ENCODE measurements around the gene CKMT2. TPM values are rescaled to one million over a fixed set of nuclear protein-coding genes. Genes with fewer than 3 reads are reported as not detected.

The CKMT2 gene
- total and polyA plus RNA-seq, 3 donors from 2014 or later: 13.7 to 27.6 (median 25.4) TPM

DNA sequence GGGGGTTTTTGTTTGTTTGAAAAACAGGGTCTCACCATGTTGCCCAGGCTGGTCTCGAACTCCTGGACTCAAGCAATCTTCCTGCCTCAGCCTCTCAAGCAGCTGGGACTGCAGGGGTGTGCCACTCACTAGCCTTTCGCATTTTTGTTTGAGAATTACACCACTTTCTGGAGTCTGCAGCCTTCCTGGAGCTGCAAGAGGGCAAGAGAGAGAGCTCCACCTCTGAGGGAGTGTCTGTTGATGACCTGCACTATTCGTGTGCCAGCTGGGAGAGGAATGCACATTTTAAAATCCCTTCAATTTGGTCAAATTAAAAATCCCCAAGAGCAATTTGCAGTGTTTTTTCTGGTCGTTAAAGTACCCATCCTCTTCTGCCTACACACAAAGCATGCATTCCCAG is 5.0 kb upstream of the CKMT2 start:
- no peak for DNase-seq
- no peak overlapping the region for H3K4me3 ChIP-seq
- no peak overlapping the region for H3K27ac ChIP-seq
- 81 to 83% methylated on average over 2 to 4 of the region's 4 CpGs for WGBS, 2 donors
- no peaks in the 10 kb centered on the region for H3K9me3 ChIP-seq
- H3K36me3 ChIP-seq (ENCODE audit: low read depth, missing control alignments): no peaks in the 10 kb centered on the region
- intact Hi-C loops (cut with DNase I; ENCODE audit: low total_unique reads): no loop called here
- TF ChIP-seq CTCF (IDR thresholded peaks at IDR 0.05): no peak
- no peak for TF ChIP-seq POLR2A (IDR thresholded peaks at IDR 0.05)
- no peaks in the 10 kb centered on the region for H3K27me3 ChIP-seq
- peaks cover 8% of the 10 kb centered on the region for H3K4me1 ChIP-seq

- no peak for DNase-seq
- Histone ChIP-seq H3K27ac (no peak overlapping the region), H3K36me3 (ENCODE audit: low read depth, missing control alignments) (no peaks in the 10 kb centered on the region), H3K9me3 (no peaks in the 10 kb centered on the region), H3K4me1 (peaks cover 30% of the 10 kb centered on the region), H3K4me3 (no peak overlapping the region), H3K27me3 (no peaks in the 10 kb centered on the region)
- intact Hi-C loops (cut with DNase I; ENCODE audit: low total_unique reads): no loop called here
- no peak for TF ChIP-seq CTCF (IDR thresholded peaks at IDR 0.05)
- no peak for TF ChIP-seq POLR2A (IDR thresholded peaks at IDR 0.05)
- 84 to 86% methylated on average over 8 of the region's 8 CpGs for WGBS, 2 donors
Measured at GRCh38 chr5:81230416-81230815, 2.7 kb upstream of the CKMT2 start.

DNA sequence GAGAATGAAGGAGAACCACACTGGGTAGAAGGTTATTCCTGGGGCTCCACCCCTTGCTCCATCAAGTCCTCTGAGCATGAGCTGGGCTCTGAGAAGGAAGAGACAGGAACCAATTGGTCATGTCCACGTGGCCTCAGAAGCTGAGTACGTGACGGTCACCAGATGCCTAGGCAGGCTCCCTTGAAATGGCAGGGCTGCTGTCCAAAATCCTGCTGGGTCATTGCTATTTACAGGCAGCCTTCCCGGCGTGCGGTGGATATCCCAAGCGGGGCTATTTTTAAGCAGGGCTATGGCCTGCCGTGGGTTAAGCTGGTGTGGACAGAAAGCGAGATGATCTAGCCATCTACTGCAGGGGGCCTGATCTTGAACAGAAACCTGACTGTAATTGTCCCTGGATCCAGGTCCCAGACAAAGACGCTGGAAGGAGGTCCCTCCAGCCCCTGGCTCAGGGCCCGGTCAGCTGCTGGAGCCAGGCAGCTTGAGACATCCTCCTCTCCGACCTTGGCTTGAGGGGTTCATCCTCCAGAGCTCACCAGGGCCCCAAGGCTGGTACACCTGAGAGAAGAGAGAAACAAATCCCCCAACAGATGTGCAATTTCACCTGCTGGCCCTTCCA is 550 bp upstream of the CKMT2 start:
- Histone ChIP-seq H3K27me3 (no peaks in the 10 kb centered on the region), H3K4me1 (peaks cover 36% of the 10 kb centered on the region), H3K27ac (peak overlapping the region; percentile 70 to 86), H3K36me3 (ENCODE audit: low read depth, missing control alignments) (no peaks in the 10 kb centered on the region), H3K9me3 (no peaks in the 10 kb centered on the region), H3K4me3 (peak overlapping the region; percentile 22 to 32)
- intact Hi-C loops (cut with DNase I; ENCODE audit: low total_unique reads): no loop called here
- 18 to 27% methylated on average over 9 to 12 of the region's 12 CpGs for WGBS, 2 donors
- no peak for TF ChIP-seq POLR2A (IDR thresholded peaks at IDR 0.05)
- DNase-seq: peak; percentile 77

DNA sequence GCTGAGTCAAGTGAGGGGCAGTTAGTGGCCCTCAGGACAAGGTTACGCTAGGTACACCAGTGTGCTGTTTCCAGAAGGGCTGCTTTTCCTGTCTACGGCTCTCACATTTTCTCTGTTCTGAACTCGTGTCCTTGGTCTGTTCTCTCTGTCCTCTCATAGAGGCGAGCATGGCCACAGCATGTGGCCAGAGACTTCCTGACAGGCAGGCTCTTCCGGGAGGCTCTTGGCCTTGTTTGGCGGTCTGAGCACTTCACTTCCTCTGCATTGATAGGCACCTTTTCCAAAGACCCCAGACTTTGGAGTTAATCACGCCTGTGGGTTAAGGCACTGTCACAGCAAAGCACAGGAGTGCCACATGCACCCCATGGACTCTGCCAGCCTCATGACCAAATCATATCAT is 1.2 kb downstream of the CKMT2 start:
- WGBS, 2 donors: 42 to 56% methylated on average over 7 of the region's 7 CpGs
- Histone ChIP-seq H3K27ac (peak overlapping the region; percentile 70 to 86), H3K4me1 (peaks cover 36% of the 10 kb centered on the region), H3K36me3 (ENCODE audit: low read depth, missing control alignments) (no peaks in the 10 kb centered on the region), H3K27me3 (no peaks in the 10 kb centered on the region), H3K9me3 (no peaks in the 10 kb centered on the region), H3K4me3 (no peak overlapping the region)
- intact Hi-C loops (cut with DNase I; ENCODE audit: low total_unique reads): no loop called here
- peak; percentile 33 for DNase-seq
- TF ChIP-seq POLR2A (IDR thresholded peaks at IDR 0.05) (no peak), CTCF (IDR thresholded peaks at IDR 0.05) (no peak)

- Histone ChIP-seq H3K4me3 (no peak overlapping the region), H3K36me3 (ENCODE audit: low read depth, missing control alignments) (no peaks in the 10 kb centered on the region), H3K27me3 (no peaks in the 10 kb centered on the region), H3K4me1 (peaks cover 36% of the 10 kb centered on the region), H3K27ac (peak overlapping the region; percentile 70 to 86), H3K9me3 (no peaks in the 10 kb centered on the region)
- no peak for TF ChIP-seq CTCF (IDR thresholded peaks at IDR 0.05)
- TF ChIP-seq POLR2A (IDR thresholded peaks at IDR 0.05): no peak
- 63 to 73% methylated on average over 3 of the region's 3 CpGs for WGBS, 2 donors
- intact Hi-C loops (cut with DNase I; ENCODE audit: low total_unique reads): no loop called here
- no peak for DNase-seq
Measured at GRCh38 chr5:81234801-81235200, 1.7 kb downstream of the CKMT2 start.
